COR-L47 (cell line): ENCODE data around the gene PHKG2.

Source experiments
- DNase-seq: peaks from one replicate; lab custom pipeline; 2025; lab: John Stamatoyannopoulos, UW

Gene PHKG2

DNA sequence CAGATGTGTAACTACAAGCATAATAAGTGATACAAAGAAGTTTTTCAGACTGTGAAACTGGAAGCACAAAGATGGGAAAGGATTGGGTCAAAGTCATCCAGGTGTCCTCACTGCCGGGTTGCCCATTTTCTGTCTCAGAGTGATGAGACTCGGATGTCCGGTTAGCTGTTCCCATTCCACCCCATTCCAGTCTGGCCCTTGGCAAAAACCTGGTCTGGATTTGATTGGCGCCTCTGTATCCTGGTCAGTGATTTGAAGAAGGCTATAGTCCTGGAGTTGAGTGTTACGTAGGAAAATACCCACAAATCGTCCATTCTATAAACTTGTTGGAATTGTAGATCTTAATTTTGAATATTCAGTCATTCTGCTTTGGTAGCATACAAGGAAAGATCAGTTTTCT is 19.9 kb upstream of the PHKG2 start:
- no peak for DNase-seq

DNA sequence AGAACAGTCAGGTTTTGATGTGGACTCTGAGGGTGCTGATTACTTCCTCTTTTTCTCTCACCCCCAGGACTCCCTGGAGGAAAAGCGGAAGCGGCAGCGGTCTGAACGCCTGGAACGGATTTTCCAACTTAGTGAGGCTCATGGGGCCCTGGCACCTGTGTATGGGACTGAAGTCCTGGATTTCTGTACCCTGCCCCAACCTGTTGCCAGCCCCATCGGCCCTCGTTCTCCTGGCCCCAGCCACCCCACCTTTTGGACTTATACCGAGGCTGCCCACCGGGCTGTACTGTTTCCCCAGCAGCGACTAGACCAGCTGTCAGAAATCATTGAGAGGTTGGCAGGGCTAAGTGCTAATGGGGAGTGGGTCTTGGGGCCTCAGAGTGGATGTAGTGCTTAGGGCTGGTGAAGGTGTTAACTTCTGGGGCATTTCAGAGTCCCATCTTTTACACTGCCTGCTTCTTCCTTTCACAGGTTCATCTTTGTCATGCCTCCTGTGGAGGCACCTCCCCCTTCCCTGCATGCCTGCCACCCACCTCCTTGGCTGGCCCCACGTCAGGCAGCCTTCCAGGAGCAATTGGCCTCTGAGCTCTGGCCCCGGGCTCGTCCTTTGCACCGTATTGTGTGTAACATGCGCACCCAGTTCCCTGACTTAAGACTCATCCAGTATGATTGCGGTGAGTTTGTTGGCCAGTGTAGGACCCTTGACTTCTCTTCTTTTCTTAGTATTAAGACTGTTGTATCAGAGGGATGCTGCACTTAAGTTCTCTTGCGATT is 19.1 kb upstream of the PHKG2 start:
- no peak for DNase-seq

DNA sequence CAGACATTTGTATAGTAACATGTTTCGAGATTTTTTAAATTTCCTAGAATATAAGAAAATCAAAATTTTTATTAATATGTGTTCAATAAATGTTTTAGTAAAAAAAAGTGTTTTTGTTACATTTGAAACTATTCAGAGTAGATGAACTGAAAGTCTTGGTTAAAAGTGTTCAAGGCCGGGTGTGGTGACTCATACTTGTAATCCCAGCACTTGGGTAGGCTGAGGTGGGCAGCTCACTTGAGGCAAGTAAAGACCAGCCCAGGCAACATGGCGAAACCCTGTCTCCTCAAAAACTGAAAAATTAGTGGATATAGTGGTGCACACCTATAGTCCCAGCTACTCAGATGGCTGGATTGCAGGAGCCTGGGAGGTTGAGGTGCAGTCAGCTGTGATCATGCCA is 16.8 kb upstream of the PHKG2 start:
- DNase-seq = no peak

DNA sequence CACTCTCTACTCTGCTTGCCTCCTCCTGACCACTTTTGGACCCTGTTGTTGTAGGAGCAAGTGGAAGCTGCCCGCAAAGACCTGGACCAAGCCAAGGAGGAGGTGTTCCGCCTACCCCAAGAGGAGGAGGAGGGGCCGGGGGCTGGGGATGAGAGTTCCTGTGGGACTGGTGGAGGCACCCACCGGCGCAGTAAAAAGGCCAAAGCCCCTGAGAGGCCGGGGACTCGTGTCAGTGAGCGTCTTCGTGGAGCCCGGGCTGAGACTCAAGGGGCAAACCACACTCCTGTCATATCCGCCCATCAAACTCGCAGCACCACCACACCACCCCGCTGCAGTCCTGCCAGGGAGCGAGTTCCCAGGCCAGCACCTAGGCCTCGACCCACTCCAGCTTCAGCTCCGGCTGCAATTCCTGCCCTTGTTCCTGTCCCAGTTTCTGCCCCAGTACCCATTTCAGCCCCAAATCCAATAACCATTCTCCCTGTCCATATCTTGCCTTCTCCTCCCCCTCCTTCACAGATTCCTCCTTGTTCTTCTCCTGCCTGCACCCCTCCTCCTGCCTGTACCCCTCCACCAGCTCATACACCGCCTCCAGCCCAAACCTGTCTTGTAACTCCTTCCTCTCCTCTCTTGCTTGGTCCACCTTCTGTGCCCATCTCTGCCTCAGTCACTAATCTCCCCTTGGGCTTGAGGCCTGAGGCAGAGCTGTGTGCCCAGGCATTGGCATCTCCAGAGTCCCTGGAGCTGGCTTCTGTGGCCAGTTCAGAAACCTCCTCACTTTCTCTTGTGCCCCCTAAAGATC is 11.0 kb upstream of the PHKG2 start:
- DNase-seq = no peak

DNA sequence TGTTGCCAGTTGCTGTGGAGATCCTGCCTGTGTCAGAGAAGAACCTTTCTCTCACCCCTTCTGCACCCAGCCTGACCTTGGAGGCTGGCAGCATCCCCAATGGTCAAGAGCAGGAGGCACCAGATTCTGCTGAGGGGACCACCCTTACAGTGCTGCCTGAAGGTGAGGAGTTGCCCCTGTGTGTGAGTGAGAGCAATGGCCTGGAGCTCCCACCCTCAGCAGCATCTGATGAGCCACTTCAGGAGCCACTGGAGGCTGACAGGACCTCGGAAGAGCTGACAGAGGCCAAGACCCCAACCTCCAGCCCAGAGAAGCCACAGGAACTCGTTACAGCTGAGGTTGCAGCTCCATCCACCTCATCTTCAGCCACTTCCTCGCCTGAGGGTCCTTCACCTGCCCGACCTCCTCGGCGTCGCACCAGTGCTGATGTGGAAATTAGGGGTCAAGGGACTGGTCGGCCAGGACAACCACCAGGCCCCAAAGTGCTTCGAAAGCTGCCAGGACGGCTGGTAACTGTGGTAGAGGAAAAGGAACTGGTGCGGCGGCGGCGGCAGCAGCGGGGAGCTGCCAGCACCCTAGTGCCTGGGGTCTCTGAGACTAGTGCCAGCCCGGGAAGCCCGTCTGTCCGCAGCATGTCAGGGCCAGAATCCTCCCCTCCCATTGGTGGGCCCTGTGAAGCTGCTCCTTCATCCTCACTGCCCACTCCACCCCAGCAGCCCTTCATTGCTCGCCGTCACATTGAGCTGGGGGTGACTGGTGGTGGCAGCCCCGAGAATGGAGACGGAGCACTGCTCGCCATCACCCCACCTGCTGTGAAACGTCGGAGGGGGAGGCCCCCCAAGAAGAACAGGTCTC is 10.2 kb upstream of the PHKG2 start:
- DNase-seq = no peak

DNA sequence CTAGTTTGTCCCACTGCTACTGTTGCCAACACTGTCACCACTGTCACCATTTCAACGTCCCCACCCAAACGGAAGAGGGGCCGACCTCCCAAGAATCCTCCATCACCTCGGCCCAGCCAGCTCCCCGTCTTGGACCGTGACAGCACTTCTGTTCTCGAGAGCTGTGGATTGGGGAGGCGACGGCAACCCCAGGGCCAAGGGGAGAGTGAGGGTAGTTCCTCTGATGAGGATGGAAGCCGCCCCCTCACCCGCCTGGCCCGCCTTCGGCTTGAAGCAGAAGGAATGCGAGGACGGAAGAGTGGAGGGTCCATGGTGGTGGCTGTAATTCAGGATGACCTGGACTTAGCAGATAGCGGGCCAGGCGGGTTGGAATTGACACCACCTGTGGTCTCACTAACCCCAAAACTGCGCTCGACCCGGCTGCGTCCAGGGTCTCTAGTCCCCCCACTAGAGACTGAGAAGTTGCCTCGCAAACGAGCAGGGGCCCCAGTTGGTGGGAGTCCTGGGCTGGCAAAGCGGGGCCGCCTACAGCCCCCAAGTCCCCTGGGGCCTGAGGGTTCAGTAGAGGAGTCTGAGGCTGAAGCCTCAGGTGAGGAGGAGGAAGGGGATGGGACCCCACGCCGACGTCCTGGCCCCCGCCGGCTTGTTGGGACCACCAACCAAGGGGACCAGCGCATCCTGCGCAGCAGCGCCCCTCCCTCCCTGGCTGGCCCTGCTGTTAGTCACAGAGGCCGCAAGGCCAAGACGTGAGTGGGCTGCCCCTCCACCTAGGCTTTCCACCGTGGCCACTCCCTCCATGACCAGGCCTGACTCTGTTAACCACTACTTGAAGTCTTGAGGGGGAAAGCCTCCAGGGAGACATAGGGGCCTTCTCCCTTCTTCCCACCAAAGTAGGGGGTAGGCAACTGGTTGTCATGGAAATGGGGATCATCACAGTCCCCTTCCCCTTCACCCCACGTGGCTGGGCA is 9.0 kb upstream of the PHKG2 start:
- DNase-seq = no peak

DNA sequence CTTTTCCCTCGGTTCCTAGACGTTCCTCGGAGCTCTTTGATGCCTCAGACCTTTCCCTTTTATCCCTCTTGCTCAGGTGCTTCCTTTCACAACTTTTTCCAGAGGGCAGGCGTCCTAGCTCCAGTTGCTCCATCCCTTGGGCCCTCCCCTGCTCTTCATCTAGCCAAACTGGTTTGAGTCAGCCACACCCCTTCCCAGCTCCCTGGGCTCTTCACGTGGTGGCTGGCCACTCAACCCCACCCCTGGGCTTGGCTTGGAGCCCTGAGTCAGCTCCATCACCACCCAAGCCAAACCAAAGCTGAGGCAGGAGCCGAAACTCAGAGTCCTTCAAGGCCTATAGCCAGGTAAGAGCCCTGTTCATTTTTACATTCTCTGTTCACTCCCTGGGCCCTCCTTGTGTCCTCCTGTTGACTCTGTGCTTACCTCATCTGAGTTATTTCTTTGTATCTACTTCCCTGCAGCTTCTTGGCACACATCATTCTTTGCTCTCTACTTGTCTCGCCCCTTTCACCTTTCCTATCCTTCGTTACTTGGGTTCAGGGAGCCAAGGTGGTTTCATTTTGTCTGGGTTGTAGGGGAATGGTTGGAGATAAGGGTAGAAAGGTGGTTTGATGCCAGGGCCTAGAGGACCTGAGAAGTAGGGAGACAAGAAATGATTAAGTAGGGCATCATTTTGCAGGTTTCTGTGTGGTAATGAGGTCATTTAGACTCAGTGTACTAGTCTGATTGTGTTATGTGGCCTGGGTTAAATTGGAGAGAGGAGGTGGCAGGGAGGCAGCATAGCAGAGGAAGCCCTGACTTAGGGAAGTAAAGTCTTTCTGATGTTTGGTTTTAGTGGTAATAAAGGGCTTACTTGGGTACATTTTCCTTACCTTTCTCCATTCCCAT is 7.6 kb upstream of the PHKG2 start:
- no peak for DNase-seq

DNA sequence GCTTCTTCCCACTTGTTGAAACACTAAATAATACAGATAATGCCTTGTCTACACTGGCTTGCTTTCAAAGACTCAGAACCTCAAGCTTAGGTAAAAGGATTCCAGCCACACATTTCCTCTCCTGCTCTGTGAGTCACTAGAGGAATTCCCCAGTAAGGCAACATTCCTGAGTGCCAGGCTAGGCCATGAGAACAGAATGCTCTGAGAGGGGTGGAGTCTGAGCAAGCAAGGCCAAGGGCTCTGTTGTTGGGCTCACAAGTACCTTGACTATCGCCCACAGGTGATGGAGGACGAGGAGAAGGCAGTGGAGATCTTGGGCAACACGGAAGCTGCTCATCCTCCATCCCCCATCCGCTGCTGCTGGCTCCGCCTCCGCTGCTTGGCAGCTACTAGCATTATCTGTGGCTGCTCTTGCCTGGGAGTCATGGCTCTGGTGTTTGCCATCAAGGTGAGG is 6.7 kb upstream of the PHKG2 start:
- DNase-seq = no peak

DNA sequence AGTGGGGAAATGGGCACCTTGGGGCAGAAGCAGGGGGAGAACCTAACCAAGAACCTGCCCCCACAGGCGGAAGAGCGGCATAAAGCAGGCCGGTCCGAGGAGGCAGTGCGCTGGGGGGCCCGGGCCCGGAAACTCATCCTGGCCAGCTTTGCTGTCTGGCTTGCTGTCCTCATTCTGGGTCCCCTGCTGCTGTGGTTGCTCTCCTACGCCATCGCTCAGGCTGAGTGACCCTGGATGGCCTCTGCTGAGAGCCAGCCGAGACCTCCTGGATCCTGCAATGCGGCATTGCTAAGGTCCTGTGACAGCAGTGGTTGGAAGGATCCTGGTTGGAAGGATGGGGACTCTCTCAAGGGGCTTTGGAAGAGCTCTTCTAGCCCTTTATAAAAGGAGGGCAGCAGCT is 4.5 kb upstream of the PHKG2 start:
- no peak for DNase-seq

DNA sequence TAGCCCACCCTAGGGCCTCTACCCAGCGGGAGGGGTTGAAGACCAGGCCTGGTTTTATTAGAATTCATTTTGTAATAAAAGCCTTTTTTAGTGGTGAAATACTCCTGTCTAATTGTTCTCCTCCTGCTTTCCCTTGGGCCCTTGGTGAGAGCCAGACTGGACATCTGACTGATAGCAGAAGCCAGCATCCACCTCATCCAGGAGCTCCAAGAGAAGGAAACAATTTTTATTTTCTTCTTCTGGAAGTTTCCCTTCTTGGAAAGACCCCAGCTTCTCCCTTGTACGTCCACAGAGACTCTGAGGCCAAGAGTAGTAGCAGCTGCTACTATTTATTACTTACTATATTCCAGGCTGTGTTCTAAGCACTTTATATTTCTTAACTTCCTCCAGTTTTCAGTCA is 4.0 kb upstream of the PHKG2 start:
- no peak for DNase-seq

DNA sequence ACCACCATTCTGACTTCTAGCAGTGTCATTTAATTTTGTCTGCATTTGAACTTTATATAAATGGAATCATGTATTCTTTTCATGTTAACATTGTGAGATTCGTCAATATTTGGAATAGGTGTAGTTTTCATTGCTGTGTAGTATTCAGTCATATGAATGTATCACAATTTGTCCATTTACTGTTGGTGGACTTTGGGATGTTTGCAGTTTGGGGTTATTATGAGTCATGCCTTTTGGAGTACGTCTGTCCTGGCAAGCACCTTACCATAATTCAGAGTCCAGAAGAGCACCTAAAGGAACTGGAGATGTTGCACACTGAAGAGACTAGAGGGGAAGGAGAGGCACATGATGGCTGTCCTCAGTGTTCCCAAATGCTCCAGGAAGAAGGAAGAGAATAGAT is 3.1 kb upstream of the PHKG2 start:
- no peak for DNase-seq

DNA sequence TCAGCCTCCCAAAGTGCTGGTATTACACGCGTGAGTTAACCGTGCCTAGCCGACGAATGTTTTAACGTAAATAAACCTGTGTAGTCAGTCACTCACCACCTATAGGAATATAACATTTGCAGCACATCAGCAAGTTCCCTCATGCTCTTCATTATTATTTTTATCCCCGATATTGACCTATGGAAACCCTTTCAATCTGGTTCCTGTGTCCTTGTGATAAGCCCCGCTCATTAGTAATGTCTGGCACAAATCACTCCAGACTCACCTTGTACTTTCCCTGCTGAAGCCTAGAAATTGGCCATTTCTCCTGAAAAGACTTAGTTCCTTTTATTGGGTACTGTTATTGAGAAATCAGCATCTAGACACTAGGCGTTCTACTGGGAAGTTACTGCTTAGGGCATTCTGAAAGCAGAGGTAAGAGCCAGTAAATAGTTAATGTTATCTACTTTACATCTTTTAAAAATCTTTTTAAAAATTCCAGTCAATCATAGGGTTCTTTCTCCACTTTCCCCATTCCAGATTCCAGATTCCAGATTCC is 1.5 kb upstream of the PHKG2 start:
- no peak for DNase-seq

DNA sequence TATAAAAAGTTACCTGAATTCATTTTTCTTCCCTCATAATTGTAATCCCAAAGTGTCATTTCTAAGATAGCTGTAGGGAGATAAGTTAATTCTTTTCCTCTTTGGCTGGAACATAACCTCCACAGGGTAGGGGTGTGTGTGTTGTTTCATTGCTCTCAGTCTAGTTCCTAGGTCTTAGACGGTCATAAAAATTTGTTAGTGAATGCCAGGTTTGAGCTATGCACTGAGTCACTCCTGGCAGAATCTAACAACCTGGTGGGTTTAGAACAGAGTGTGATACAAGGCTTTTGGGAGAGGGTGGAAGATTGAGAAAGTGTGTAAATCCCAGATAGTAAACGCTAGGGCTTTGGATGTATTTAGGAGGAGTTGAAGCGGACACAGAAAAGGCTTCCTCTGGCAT is 894 bp upstream of the PHKG2 start:
- DNase-seq = no peak

DNA sequence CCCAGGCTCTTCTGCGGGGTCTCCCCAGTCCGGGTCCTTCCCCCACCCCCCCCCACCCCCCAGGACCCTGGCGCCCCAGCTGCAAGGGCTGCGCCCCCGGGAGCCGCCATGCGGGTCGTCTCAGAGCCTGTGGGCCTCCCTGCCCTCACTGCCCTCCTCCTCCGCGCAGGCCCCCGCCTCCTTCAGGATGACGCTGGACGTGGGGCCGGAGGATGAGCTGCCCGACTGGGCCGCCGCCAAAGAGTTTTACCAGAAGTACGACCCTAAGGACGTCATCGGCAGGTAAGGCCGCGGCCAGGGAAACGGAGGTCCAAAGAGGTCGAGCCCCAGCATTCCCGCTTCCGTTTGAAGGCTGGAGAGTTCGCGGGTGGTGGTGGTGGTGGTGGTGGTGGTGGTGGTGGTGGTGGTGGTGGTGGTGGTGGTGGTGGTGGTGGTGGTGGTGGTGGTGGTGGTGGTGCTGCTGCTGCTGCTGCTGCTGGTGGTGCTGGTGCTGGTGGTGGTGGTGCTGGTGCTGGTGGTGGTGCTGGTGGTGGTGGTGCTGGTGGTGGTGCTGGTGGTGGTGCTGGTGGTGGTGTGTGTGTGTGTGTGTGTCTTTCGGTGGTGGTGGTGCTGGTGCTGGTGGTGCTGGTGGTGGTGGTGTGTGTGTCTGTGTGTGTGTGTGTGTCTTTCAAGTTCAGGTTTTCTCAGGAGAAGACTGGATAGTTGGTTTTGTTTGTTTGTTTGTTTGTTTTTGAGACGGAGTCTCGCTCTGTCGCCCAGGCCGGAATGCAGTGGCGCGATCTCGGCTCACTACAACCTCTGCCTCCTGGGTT is 615 bp downstream of the PHKG2 start:
- no peak for DNase-seq

DNA sequence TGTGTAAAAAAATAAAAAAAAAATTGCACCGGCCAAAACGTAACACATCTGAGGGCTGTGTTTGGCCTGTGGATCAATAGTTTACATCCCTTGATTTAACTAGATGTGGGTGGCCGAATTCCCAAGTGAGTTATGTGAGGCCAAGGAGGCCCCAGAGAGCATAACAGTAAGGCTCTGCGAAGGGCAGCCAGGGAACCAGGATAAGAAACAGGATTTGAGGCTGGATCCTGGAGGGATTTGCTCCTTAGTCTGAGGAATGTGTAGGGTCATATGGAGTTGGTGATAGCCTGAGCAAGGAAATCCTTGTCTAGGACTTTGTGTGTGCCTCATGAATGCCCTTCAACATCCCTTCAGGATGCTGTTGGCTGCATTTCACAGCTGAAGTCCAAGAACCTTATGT is 2.0 kb downstream of the PHKG2 start:
- DNase-seq = no peak

DNA sequence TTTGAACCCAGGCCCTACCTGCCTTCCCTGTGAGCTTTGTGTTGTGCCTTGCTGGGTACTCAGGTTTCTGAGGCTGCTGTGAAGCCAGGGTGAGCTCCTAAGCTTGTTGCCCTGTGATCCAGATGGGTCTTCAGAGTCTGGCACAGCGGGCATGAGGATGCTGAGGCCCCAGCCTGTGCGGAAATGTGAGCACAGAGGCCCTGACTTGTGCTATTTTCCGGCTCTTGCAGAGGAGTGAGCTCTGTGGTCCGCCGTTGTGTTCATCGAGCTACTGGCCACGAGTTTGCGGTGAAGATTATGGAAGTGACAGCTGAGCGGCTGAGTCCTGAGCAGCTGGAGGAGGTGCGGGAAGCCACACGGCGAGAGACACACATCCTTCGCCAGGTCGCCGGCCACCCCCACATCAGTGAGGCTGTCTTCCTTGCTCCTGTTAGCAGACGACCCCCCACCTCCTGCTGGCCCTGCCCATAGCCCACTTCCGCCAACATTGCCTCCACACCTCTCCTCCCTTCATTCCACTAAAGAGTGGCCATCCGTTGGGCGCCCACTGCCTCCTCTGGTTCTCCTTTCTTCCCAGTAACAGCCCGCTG is 2.7 kb downstream of the PHKG2 start:
- DNase-seq = no peak

DNA sequence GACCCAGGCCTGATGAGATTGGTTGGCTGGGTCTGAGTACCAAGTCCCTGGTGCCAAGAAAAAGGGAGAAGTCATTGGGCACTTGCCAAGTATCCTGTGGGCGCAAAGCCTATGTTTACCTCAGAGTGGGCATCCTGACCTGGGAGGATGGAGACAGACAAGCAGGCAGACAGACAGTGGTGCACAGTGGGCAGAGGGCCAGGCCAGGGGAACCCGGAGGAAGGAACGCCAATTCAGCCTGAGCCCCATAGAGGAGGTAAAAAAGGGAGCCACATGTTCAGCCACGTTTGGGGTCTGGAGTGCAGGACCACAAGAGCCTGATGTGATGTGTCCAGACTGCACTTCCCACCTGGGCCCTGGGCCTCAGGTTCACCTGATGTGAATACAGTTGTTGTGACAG is 5.4 kb downstream of the PHKG2 start:
- DNase-seq = no peak

DNA sequence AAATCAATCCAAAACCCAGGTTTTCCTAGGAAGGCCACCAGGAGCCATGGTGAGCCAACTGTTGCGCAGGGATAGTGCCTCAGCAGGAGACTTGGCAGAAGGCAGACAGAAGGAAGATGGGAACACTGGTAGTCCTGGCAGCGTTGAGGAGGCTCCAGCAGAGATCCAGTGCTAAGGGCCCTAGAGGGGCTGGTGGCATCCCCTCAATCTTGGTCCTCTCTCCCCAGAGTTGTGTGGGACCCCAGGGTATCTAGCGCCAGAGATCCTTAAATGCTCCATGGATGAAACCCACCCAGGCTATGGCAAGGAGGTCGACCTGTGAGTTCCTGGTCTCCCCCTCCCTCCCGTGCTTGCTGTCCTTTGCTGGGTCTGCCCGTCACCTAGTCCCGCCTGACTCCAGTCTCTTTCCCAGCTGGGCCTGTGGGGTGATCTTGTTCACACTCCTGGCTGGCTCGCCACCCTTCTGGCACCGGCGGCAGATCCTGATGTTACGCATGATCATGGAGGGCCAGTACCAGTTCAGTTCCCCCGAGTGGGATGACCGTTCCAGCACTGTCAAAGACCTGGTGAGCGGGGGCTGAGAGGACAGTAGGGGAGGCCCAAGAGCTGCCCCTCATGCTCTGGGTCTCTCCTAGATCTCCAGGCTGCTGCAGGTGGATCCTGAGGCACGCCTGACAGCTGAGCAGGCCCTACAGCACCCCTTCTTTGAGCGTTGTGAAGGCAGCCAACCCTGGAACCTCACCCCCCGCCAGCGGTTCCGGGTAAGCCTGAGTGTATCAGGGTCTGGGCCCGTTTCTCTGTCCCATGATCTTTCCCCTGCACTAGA is 7.9 kb downstream of the PHKG2 start:
- no peak for DNase-seq
